ENCODE results near the gene TEX50.
"Not testable (repeated sequence)": the region's sequence is repeated elsewhere in the genome, so short reads cannot be mapped to it uniquely, and the experiment has no call there.

Gene TEX50

GRCh38 chr1:173635116-173635515 is at the start of gene TEX50:
TEX50 (plus strand) TSS chr1:173635338; CDS start chr1:173635522, 184 bp downstream.
- DNase-seq (ENCODE audit: low read depth in 2 of 2): no peak

GRCh38 chr1:173590557-173590956 is 44.6 kb upstream of the TEX50 start:
- DNase-seq (ENCODE audit: low read depth in 2 of 2): no peak

- not testable (repeated sequence) for DNase-seq (ENCODE audit: low read depth in 2 of 2)
Observed at GRCh38 chr1:173591138-173591537, 44.0 kb upstream of the TEX50 start.

GRCh38 chr1:173596097-173596825 is 38.9 kb upstream of the TEX50 start:
- no peak for DNase-seq (ENCODE audit: low read depth in 2 of 2)

GRCh38 chr1:173601588-173601987 is 33.5 kb upstream of the TEX50 start:
- DNase-seq (ENCODE audit: low read depth in 2 of 2): no peak

- DNase-seq (ENCODE audit: low read depth in 2 of 2): no peak
Observed at GRCh38 chr1:173603056-173603591, 32.0 kb upstream of the TEX50 start, which contains the start of gene SLC9C2. SLC9C2 (minus strand) TSS chr1:173603072; CDS start chr1:173601776, 1,296 bp downstream.

- DNase-seq (ENCODE audit: low read depth in 2 of 2): no peak
Observed at GRCh38 chr1:173608503-173609216, 26.5 kb upstream of the TEX50 start.

- not testable (repeated sequence) for DNase-seq (ENCODE audit: low read depth in 2 of 2)
Observed at GRCh38 chr1:173613086-173613485, 22.1 kb upstream of the TEX50 start.

GRCh38 chr1:173616859-173617258 is 18.3 kb upstream of the TEX50 start:
- DNase-seq (ENCODE audit: low read depth in 2 of 2): no peak

GRCh38 chr1:173627269-173627668 is 7.9 kb upstream of the TEX50 start:
- no peak for DNase-seq (ENCODE audit: low read depth in 2 of 2)

- no peak for DNase-seq (ENCODE audit: low read depth in 2 of 2)
Observed at GRCh38 chr1:173628888-173629287, 6.2 kb upstream of the TEX50 start.

GRCh38 chr1:173637236-173638042 is 2.3 kb downstream of the TEX50 start:
- not testable (repeated sequence) for DNase-seq (ENCODE audit: low read depth in 2 of 2)

GRCh38 chr1:173638043-173639021 is 3.2 kb downstream of the TEX50 start:
- DNase-seq (ENCODE audit: low read depth in 2 of 2): no peak

- DNase-seq (ENCODE audit: low read depth in 2 of 2): no peak
Observed at GRCh38 chr1:173639102-173639501, 4.0 kb downstream of the TEX50 start.

- DNase-seq (ENCODE audit: low read depth in 2 of 2): not testable (repeated sequence)
Observed at GRCh38 chr1:173642450-173643139, 7.5 kb downstream of the TEX50 start.

- DNase-seq (ENCODE audit: low read depth in 2 of 2): no peak
Observed at GRCh38 chr1:173646656-173647055, 11.5 kb downstream of the TEX50 start.

- DNase-seq (ENCODE audit: low read depth in 2 of 2): no peak
Observed at GRCh38 chr1:173648880-173649605, 13.9 kb downstream of the TEX50 start.

- DNase-seq (ENCODE audit: low read depth in 2 of 2): no peak
Observed at GRCh38 chr1:173660306-173660705, 25.2 kb downstream of the TEX50 start.

- DNase-seq (ENCODE audit: low read depth in 2 of 2): no peak
Observed at GRCh38 chr1:173661271-173661670, 26.1 kb downstream of the TEX50 start.

Data from activated CD8-positive, alpha-beta memory T cell treated with anti-CD3 and anti-CD28 coated beads for 4 hours (primary cell).